Measurements from ENCODE around the gene VAV3.

GRCh38 chr1:107990606-107991005 lies 25.6 kb upstream of the VAV3 start:
- TF ChIP-seq CTCF (optimal IDR thresholded peaks at IDR 0.05 in 1 of 3, IDR thresholded peaks at IDR 0.05 in 1 of 3, conservative IDR thresholded peaks at IDR 0.05 in 1 of 3; ENCODE audit: extremely low read depth in 1 of 3, insufficient read depth in 2 of 3, low read length in 3 of 3), result no peak
- TF ChIP-seq EZH2 (IDR thresholded peaks at IDR 0.05; ENCODE audit: low read length), result no peak
